Loucy (cell line): Measurements from ENCODE around the gene ABCB6.

Experiments used
- CTCF ChIP-seq: fragments of 200-600 bp; sonication (generic); conservative IDR thresholded peaks from 2 replicates; pipeline ENCODE4 v1.5.1; 2014; ENCODE audit warnings: mild to moderate bottlenecking, antibody characterized with exemption, low read length
- EZH2phosphoT487 ChIP-seq: fragments of 200-600 bp; IDR thresholded peaks from 2 replicates; pipeline ENCODE4 v1.6.1; 2018; ENCODE audit warnings: antibody characterized with exemption, mild to moderate bottlenecking, moderate library complexity, borderline replicate concordance

GRCh38 chr2:219176818-219177551 lies 41.8 kb downstream of the ABCB6 start, which contains the start of gene CNPPD1:
- TF ChIP-seq CTCF (no peak), EZH2phosphoT487 (no peak)
